ENCODE data around the gene DENND6B.

GRCh38 chr22:50361688-50362087 lies 34.9 kb upstream of the DENND6B start:
- TF ChIP-seq POLR2A (IDR thresholded peaks at IDR 0.05), result no peak
- TF ChIP-seq CTCF (IDR thresholded peaks at IDR 0.05), result no peak

Measured in Peyer's patch (tissue), 4 donors.